Measurements from ENCODE around the gene NRAP. TPM values are rescaled to one million over a fixed set of nuclear protein-coding genes. Genes with fewer than 3 reads are reported as not detected.

NRAP gene
- total RNA-seq, 1 experiment from 2014 or later = not detected

GRCh38 chr10:113610631-113611601, 52.9 kb downstream of the NRAP start:
- H3K4me1 Mint-ChIP-seq = peaks cover 39 to 46% of the 10 kb centered on the region in 2 experiments
- no peak overlapping the region for H3K9ac ChIP-seq (ENCODE audit: extremely low read depth, insufficient read length, low read length)
- H3K27ac Mint-ChIP-seq = no peak overlapping the region
- no peak overlapping the region for H3K56ac ChIP-seq (ENCODE audit: insufficient read length, low read depth, low read length)
- no peak overlapping the region for H3K27ac ChIP-seq (ENCODE audit: insufficient read length, low read depth, low read length)
- TF ChIP-seq, protein P1, sequence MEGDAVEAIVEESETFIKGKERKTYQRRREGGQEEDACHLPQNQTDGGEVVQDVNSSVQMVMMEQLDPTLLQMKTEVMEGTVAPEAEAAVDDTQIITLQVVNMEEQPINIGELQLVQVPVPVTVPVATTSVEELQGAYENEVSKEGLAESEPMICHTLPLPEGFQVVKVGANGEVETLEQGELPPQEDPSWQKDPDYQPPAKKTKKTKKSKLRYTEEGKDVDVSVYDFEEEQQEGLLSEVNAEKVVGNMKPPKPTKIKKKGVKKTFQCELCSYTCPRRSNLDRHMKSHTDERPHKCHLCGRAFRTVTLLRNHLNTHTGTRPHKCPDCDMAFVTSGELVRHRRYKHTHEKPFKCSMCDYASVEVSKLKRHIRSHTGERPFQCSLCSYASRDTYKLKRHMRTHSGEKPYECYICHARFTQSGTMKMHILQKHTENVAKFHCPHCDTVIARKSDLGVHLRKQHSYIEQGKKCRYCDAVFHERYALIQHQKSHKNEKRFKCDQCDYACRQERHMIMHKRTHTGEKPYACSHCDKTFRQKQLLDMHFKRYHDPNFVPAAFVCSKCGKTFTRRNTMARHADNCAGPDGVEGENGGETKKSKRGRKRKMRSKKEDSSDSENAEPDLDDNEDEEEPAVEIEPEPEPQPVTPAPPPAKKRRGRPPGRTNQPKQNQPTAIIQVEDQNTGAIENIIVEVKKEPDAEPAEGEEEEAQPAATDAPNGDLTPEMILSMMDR (conservative IDR thresholded peaks at IDR 0.05) = peak; percentile 43; the same call in 2 of the 3 replicates
- H4K8ac ChIP-seq (replicated peaks; ENCODE audit: insufficient read length, low read depth, low read length) = no peak overlapping the region
- no peaks in the 10 kb centered on the region for H3K79me2 ChIP-seq (ENCODE audit: insufficient read depth, low read length)
- H2AK5ac ChIP-seq (ENCODE audit: insufficient read length, low read length) = no peak overlapping the region
- no peak overlapping the region for H4K91ac ChIP-seq (ENCODE audit: insufficient read length, low read depth, low read length)
- no peaks in the 10 kb centered on the region; a peak in 1 of 7 replicates for H3K36me3 Mint-ChIP-seq (ENCODE audit: insufficient read depth in 1 of 3, low read depth in 3 of 3)
- no peak overlapping the region for H2AFZ ChIP-seq (ENCODE audit: low read length)
- H3K18ac ChIP-seq (ENCODE audit: insufficient read length, low read depth, low read length) = no peak overlapping the region
- H4K5ac ChIP-seq (ENCODE audit: insufficient read length, low read depth, low read length) = no peak overlapping the region
- H3K27me3 Mint-ChIP-seq (ENCODE audit: low read depth) = peaks cover 53% of the 10 kb centered on the region
- H2BK20ac ChIP-seq (ENCODE audit: low read depth, low read length, poor library complexity, severe bottlenecking) = no peak overlapping the region
- no peak overlapping the region for H3K23ac ChIP-seq (ENCODE audit: insufficient read length, low read depth, low read length)
- no peaks in the 10 kb centered on the region; the same call in 1 of the 2 replicates for H3K27me3 ChIP-seq (ENCODE audit: insufficient read depth, low read length)
- H2BK15ac ChIP-seq (ENCODE audit: low read depth, low read length) = no peak overlapping the region
- WGBS (ENCODE audit: extremely low coverage, insufficient read length, low lambda C conversion rate) = no CpG with 5 or more reads among the region's 26 CpGs
- peaks cover 6% of the 10 kb centered on the region; the same call in 1 of the 2 replicates for H3K4me1 ChIP-seq (ENCODE audit: insufficient read depth, low read length)
- no peaks in the 10 kb centered on the region for H3K9me3 ChIP-seq (ENCODE audit: control insufficient read depth, low read depth, low read length)
- H3K9me3 Mint-ChIP-seq = no peaks in the 10 kb centered on the region
- no peak overlapping the region for H2BK5ac ChIP-seq (ENCODE audit: insufficient read length, low read length)
- H2BK12ac ChIP-seq (ENCODE audit: insufficient read length, low read depth, low read length) = no peak overlapping the region
- no peaks in the 10 kb centered on the region for H3K23me2 ChIP-seq (ENCODE audit: insufficient read length, low read depth, low read length, poor library complexity, severe bottlenecking)
- H3K79me1 ChIP-seq (ENCODE audit: insufficient read depth, low read depth, low read length, poor library complexity, severe bottlenecking) = no peaks in the 10 kb centered on the region
- DNase-seq = peak; percentile 62
- H3K4ac ChIP-seq (ENCODE audit: low read depth, low read length) = no peak overlapping the region
- H3K4me3 Mint-ChIP-seq = no peak overlapping the region
- H2BK120ac ChIP-seq (ENCODE audit: low read depth, low read length, poor library complexity, severe bottlenecking) = no peak overlapping the region
- no peaks in the 10 kb centered on the region for H4K20me1 ChIP-seq (ENCODE audit: control insufficient read depth, insufficient read depth, insufficient read length)
- H3K14ac ChIP-seq (ENCODE audit: insufficient read depth, low read length) = no peak overlapping the region
- no peak overlapping the region for H3T11ph ChIP-seq (ENCODE audit: low read length)
- H3K4me2 ChIP-seq (ENCODE audit: insufficient read depth, insufficient read length, low read length) = no peak overlapping the region

Measured in H9 (cell line).